ENCODE measurements around the gene RBP4. TPM values are rescaled to one million over a fixed set of nuclear protein-coding genes. Genes with fewer than 3 reads are reported as not detected.

RBP4 gene
- polyA plus RNA-seq, 1 experiment: not detected

GRCh38 chr10:93593254-93593653, 7.8 kb downstream of the RBP4 start:
- CTCF ChIA-PET: no interaction called here
- no peak overlapping the region for H3K27ac ChIP-seq (ENCODE audit: low read depth, low read length)
- H3K4me3 ChIP-seq (ENCODE audit: low read depth, low read length): no peak overlapping the region
- H3K9me3 ChIP-seq (ENCODE audit: control insufficient read depth, insufficient read depth, low read length): no peaks in the 10 kb centered on the region
- POLR2A ChIA-PET: no interaction called here
- DNase-seq (ENCODE audit: low read depth, low spot score): no peak
- TF ChIP-seq, protein P1, sequence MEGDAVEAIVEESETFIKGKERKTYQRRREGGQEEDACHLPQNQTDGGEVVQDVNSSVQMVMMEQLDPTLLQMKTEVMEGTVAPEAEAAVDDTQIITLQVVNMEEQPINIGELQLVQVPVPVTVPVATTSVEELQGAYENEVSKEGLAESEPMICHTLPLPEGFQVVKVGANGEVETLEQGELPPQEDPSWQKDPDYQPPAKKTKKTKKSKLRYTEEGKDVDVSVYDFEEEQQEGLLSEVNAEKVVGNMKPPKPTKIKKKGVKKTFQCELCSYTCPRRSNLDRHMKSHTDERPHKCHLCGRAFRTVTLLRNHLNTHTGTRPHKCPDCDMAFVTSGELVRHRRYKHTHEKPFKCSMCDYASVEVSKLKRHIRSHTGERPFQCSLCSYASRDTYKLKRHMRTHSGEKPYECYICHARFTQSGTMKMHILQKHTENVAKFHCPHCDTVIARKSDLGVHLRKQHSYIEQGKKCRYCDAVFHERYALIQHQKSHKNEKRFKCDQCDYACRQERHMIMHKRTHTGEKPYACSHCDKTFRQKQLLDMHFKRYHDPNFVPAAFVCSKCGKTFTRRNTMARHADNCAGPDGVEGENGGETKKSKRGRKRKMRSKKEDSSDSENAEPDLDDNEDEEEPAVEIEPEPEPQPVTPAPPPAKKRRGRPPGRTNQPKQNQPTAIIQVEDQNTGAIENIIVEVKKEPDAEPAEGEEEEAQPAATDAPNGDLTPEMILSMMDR (IDR thresholded peaks at IDR 0.05; ENCODE audit: low read depth, low read length): no peak
- peaks cover 12% of the 10 kb centered on the region for H3K27me3 ChIP-seq (ENCODE audit: control insufficient read depth, insufficient read depth, low read length)

DNA sequence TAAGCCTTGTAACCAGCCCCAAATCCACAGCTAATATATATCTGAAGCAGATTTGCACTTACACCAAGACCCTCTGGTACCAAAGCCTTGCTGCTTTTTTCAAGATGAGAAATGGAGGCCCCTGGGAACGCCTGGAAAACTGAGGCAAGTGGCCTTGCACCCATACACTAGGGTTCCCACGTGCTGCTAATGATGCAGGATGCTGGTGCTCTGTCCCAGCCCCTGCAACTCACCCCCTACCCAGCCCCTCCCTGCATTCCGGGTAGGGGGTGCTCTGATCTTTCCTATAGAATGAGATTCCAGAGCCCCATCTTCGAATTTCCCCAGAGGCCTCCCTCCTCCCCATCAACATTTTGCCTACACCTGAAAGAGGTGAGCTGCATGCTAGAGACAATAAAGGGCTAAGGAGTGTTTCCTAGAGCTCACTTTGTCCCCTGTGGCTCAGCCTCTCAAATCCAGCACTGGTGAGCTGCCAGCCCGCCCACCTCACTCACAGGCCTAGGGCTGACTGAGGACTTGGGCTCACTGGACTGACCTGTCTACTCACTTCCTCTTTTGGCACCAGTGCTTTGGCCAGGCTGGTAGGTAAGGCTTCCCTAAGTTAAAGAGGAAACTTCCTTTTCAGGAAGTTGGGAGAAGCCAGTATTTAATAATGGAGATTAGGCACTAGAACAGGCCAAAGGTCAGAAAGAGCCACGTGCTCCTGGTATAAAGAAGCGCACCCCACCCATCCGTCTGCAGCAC, 9.8 kb downstream of the RBP4 start:
- Histone ChIP-seq H3K27me3 (ENCODE audit: control insufficient read depth, insufficient read depth, low read length) (peaks cover 9% of the 10 kb centered on the region), H3K27ac (ENCODE audit: low read depth, low read length) (no peak overlapping the region), H3K9me3 (ENCODE audit: control insufficient read depth, insufficient read depth, low read length) (no peaks in the 10 kb centered on the region), H3K4me3 (ENCODE audit: low read depth, low read length) (no peak overlapping the region)
- no peak for DNase-seq (ENCODE audit: low read depth, low spot score)
- ChIA-PET CTCF (no interaction called here), POLR2A (no interaction called here)
- TF ChIP-seq, protein P1 (IDR thresholded peaks at IDR 0.05; ENCODE audit: low read depth, low read length): no peak

DNA sequence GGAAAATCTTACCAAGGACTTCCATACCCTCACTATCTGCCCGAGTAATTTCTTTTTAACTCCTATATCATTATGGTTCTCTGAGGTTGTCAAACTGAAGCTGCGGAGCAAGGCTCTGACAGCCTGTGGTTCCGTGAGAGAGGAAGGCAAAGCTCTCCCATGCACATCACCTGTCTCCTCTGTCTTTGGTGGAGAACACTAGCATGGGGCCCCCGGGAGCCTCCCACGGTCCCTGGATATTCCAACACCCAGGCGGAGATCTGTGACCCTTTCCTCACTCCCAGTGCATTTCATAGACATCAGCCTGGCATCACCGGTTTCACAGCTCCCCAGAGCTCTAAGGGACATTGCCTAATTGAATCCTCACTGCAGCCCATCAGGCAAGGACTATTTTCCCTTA, 10.4 kb downstream of the RBP4 start:
- no peaks in the 10 kb centered on the region for H3K9me3 ChIP-seq (ENCODE audit: control insufficient read depth, insufficient read depth, low read length)
- peaks cover 7% of the 10 kb centered on the region for H3K27me3 ChIP-seq (ENCODE audit: control insufficient read depth, insufficient read depth, low read length)
- ChIA-PET CTCF (no interaction called here), POLR2A (no interaction called here)
- no peak overlapping the region for H3K27ac ChIP-seq (ENCODE audit: low read depth, low read length)
- no peak overlapping the region for H3K4me3 ChIP-seq (ENCODE audit: low read depth, low read length)
- TF ChIP-seq, protein P1 (IDR thresholded peaks at IDR 0.05; ENCODE audit: low read depth, low read length): no peak
- no peak for DNase-seq (ENCODE audit: low read depth, low spot score)

DNA sequence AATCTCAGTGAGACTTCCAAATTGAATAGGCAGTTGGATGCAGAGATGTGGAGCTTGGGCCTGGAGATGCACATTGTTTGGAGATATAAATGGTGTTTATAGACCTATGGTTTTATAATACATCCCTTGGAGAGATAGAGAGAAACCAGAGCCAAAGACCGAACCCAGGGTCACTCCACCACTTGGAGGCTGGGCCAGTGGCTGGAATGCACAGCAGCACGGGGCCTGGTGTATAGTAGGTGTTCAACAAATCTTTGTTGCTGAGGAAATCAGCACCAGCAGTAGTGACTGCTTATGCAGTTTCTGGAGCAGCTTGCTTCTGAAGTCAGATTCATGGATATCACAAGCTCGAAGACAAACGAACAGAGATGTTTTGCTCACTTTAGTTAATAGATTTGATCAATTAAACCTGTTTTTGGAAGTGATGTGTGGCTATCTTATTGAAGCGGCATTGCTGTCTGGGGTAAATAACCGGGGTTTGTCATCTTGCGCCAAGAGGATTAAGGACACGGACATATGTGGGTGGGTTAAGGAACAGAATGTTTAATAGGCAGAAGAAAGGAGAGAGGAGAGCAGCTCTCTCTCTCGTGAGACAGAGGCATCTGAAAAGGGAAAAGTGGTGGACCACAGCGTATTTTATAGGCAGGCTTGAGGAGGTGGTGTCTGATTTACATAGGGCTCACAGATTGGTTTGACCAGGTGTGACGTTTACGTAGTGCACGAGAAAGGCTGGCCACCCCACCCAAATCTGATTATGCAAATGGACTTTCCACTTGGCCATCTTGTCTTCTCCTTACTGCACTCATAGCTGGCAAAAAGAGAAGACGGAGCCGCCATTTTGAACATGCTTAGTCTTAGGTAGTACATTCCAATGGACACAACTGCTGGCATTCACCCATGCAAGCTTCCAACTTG, 11.1 kb downstream of the RBP4 start:
- CTCF ChIA-PET: no interaction called here
- POLR2A ChIA-PET: no interaction called here
- TF ChIP-seq, protein P1 (IDR thresholded peaks at IDR 0.05; ENCODE audit: low read depth, low read length): no peak
- Histone ChIP-seq H3K4me3 (ENCODE audit: low read depth, low read length) (no peak overlapping the region), H3K9me3 (ENCODE audit: control insufficient read depth, insufficient read depth, low read length) (no peaks in the 10 kb centered on the region), H3K27me3 (ENCODE audit: control insufficient read depth, insufficient read depth, low read length) (peaks cover 5% of the 10 kb centered on the region), H3K27ac (ENCODE audit: low read depth, low read length) (no peak overlapping the region)
- DNase-seq (ENCODE audit: low read depth, low spot score): no peak

DNA sequence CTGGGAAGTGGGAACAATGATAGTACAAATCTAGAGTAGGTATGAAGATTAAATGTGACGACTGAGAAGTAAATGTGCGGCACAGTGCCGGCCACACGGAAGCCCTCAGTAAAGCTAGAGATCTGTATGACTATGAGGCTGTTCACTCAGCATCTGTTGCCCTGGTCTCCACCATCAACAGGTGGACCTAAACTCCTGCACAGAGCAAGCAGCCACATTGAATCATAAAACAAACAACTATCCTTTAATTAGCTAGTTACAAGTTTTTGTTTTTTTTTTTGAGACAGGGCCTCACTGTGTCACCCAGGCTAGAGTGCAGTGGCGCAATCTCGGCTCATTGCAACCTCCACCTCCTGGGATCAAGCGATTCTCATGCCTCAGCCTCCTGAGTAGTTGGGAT, 16.6 kb downstream of the RBP4 start:
- DNase-seq (ENCODE audit: low read depth, low spot score): no peak
- H3K27ac ChIP-seq (ENCODE audit: low read depth, low read length): no peak overlapping the region
- no peak overlapping the region for H3K4me3 ChIP-seq (ENCODE audit: low read depth, low read length)
- POLR2A ChIA-PET: no interaction called here
- TF ChIP-seq, protein P1 (IDR thresholded peaks at IDR 0.05; ENCODE audit: low read depth, low read length): no peak
- peaks cover 7% of the 10 kb centered on the region for H3K27me3 ChIP-seq (ENCODE audit: control insufficient read depth, insufficient read depth, low read length)
- CTCF ChIA-PET: no interaction called here
- no peaks in the 10 kb centered on the region for H3K9me3 ChIP-seq (ENCODE audit: control insufficient read depth, insufficient read depth, low read length)

Measured in AG04450 (cell line).